Endothelial cell of umbilical vein (primary cell): ENCODE data around the gene ZNF366.

Source experiments
- CTCF ChIP-seq, 2 donors: IDR thresholded peaks; 1 replicate in 1 of 2; 2 replicates in 1 of 2; pipeline ENCODE4 v1.5.1; 2011; ENCODE audit warnings: low read length in 2 of 2, mild to moderate bottlenecking in 2 of 2, moderate library complexity in 2 of 2, control low read depth in 1 of 2, inconsistent platforms in 1 of 2, low read depth in 1 of 2; ENCODE audit not compliant: insufficient read depth in 1 of 2; ENCODE audit errors: extremely low read depth in 1 of 2
- EZH2 ChIP-seq: IDR thresholded peaks from 2 replicates; pipeline ENCODE4 v1.6.1; 2012; ENCODE audit warnings: borderline replicate concordance, low read depth, mild to moderate bottlenecking, moderate library complexity, low read length, inconsistent platforms; ENCODE audit not compliant: severe bottlenecking
- JUN ChIP-seq: IDR thresholded peaks from 2 replicates; pipeline ENCODE4 v1.6.1; 2011; ENCODE audit warnings: borderline replicate concordance, low read depth; ENCODE audit not compliant: insufficient read length, insufficient read depth
- MYC ChIP-seq: IDR thresholded peaks from one replicate; pipeline ENCODE4 v1.6.1; 2011; ENCODE audit warnings: mild to moderate bottlenecking, low read depth, low read length
- POLR2A ChIP-seq: IDR thresholded peaks from 2 replicates; pipeline ENCODE4 v1.6.1; 2012; ENCODE audit warnings: low read depth, mild to moderate bottlenecking, control low read depth, low read length
- POLR2AphosphoS5 ChIP-seq: IDR thresholded peaks from 2 replicates; pipeline ENCODE4 v1.6.1; 2012; ENCODE audit warnings: low read depth, mild to moderate bottlenecking, control low read depth, low read length, moderate library complexity; ENCODE audit not compliant: insufficient read depth

- TF ChIP-seq CTCF (IDR thresholded peaks at IDR 0.05; ENCODE audit: extremely low read depth in 1 of 2, insufficient read depth in 1 of 2, low read depth in 1 of 2, low read length in 2 of 2), result no peak
- TF ChIP-seq MYC, result no peak
- TF ChIP-seq POLR2A, result no peak
- TF ChIP-seq EZH2, result no peak
- TF ChIP-seq POLR2AphosphoS5, result no peak
- TF ChIP-seq JUN, result no peak
Observed at GRCh38 chr5:72511774-72512592, 4.8 kb upstream of the ZNF366 start.
